Stimulated activated CD8-positive, alpha-beta memory T cell treated with anti-CD3 and anti-CD28 coated beads, Interleukin-15, amount 100 ng/mL, for 48 hours (primary cell): ENCODE data around the gene HAUS7.
A peak's percentile ranks its signal among the peaks of the same experiment; 100 is the strongest.

Experiments
- DNase-seq, 2 donors: peaks; one replicate each; pipeline ENCODE4 v3.0.0-alpha.2; 2020; ENCODE audit warnings: low read depth in 2 of 2

The HAUS7 gene

GRCh38 chrX:153439977-153440376, 30.4 kb downstream of the HAUS7 start:
- DNase-seq = no peak

DNA sequence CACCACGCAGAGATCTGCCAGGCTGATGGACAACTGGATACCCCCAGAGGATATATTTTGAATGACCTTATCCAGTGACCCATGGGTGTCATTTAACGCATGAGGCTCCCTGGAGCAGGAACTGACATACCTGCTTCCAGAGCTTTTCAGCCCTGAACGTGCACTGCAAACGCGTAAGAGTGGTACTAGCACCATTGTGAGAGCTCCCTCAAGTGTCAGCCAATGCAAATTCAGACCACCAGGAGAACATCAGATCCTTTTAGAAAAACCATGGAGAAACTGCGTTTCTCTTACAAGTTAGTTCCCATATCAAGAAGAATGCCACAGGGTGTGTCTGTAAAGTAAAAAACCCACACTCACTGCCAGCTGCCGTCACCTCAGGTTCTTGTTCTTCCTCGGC, 31.8 kb downstream of the HAUS7 start:
- no peak for DNase-seq

- DNase-seq = no peak
Measured at GRCh38 chrX:153435845-153436244, 34.5 kb downstream of the HAUS7 start.

- no peak for DNase-seq
Measured at GRCh38 chrX:153434801-153435200, 35.6 kb downstream of the HAUS7 start.

DNA sequence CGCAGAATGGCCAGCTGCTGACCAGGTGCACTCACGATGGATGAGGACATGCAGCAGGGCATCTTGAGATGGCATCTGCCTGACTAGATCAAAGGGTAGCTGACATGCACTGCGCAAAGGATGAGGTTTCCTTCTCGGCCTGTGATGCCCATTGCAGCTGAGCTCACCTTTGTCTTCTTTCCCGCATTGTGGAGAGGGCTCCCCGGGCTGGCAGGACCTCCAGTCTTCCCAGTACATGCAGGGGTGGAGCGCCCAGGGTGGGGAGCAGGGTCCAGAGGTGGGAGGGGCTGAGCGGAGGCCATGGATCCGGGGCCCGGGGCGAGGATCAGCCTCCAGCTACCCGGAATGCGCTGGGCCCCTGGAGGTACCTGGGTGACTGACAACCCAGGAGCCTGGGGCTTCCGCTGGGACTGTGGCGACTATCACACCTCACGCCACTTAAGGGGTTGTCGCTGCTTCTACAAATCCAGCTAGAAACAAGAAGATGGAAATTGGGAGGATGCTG, 36.5 kb downstream of the HAUS7 start:
- DNase-seq = no peak

GRCh38 chrX:153433161-153433680, 37.2 kb downstream of the HAUS7 start:
- DNase-seq = no peak

DNA sequence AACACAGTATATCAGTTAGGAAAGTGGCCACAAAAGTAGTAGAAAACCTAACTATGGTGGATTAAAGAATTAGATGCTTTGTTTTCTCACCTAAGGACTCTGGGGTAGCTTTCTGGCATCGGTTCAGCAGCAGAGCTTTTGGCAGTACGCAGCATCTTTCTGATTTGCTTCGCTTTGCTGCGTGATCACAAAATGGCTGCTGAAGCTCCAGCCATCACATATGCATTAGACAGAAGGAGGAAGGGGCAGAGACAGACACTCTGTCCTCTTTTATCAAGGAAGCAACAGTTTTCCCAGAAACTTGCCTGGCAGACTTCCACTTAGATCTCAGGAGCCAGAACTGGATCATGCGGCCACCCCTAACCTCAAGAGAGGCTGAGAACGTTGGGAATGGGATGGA, 39.6 kb downstream of the HAUS7 start:
- no peak for DNase-seq

DNA sequence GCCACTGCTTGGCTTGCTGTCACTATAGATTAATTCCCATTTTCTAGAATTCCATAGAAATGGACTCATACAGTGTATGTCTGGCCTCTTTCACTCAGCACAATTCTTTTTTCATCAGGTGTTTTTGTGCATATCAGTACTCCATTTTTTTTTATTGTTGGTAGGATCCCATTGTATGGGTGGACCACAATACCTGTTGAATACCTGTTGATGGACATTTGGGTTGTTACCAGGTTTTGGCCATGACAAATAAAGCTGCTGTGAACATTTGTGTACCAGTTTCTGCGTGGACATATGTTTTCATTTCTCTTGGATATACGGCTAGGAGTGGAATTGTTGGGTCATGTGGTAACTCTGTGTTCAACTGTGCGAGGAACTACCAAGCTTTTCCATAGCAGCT, 44.2 kb downstream of the HAUS7 start:
- DNase-seq = no peak

GRCh38 chrX:153423652-153424051, 46.7 kb downstream of the HAUS7 start:
- DNase-seq = no peak

- no peak for DNase-seq
Measured at GRCh38 chrX:153421856-153422255, 48.5 kb downstream of the HAUS7 start.

GRCh38 chrX:153420851-153421599, 49.4 kb downstream of the HAUS7 start:
- DNase-seq = no peak

GRCh38 chrX:153417637-153418036, 52.7 kb downstream of the HAUS7 start:
- DNase-seq = no peak

DNA sequence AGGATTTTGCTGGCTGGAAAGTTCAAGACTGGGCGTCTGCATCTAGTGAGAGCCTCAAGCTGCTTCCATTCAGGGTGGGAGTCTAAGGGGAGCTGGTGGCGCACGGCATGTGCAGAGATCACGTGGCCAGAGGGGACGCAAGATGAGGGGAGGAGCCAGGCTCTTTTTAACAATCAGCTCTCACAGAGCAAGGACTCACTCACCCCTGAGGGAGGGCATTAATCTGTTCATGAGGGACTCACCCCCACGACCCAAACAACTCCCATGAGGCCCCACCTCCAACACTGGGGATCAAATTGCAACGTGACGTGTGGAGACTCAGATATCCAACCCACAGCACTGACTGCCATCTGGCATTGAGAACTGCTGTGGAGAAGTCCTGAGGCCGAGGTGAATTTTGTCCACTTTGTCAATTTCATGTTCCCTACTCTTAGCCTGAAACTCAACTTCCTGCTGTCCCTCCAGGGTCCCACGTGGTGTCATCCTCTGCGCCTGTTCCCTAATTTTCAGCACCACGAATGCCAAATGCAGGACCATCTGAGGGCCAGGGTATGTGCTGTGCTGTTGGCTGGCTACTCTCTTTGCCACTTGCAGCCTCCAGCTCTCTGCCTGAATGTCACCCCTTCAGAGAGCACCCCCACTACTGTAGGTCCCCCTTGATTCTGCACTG, 53.5 kb downstream of the HAUS7 start:
- DNase-seq = no peak

- no peak for DNase-seq
Measured at GRCh38 chrX:153414856-153415510, 55.4 kb downstream of the HAUS7 start.

DNA sequence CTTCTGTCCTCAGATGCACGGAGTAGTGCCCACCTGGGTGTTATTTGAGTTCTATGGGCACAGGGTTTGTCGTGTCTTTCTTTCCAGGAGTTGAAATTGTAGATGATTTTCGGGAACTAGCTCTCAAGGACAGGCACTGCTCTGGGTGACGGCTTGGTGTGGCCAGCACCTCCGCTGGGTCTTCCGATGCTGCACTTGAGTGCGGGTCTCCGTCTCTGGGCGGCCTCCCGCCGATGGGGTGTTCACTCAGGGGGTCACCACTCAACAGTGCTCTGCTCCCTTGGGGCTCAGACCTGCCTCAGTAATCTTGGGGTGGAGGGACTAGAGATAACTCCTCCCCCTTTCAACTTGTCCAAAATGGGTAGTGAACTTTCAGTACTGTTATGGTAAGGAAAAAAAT, 56.6 kb downstream of the HAUS7 start:
- no peak for DNase-seq

DNA sequence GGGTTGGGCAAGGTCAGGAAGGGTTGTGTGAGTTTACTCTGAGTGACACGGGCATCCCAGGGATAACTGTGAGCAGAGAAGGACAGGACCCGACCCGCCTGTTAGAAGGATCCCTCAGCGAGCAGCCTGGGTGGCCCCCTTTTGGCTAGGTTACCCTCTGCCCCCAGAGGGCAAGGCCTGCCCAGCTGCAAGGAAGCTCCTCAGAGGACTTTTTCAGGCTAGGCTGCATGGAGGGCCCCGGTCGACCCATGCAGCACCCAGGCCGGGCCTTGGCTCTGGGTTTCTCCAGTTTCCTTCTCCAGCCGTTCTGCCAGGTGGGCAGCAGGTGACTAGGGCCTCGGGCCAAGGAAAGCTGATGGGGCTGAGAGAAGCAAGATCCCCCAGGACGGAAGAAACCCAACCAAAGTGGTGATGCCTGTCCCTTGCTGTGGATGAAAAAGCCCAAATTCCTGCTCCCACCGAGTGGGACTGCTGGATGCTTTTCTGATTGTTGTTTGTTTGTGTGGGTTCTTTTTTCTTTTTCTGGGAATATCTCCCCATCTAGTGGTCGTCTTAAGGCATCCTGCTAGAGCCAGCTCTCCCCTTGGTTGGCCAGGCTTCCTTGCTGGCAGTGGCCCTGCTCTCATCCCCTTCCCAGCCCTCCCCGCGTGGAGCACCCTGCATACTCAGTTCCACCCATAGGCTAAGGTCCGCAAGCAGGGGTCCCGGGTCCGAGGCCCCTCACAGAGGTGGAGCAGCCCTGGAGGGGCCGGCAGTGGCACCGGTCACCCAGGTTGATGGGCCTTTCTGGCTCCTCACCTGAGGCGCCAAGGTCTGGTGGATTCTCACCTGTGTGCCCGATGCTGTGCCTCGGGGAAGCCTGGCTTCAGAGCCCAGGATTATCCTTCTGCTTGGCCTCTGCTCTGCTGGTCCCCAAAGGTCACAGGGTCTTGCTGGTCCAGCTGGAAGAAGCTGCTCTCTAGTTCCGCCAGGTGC, 57.3 kb downstream of the HAUS7 start:
- no peak for DNase-seq

DNA sequence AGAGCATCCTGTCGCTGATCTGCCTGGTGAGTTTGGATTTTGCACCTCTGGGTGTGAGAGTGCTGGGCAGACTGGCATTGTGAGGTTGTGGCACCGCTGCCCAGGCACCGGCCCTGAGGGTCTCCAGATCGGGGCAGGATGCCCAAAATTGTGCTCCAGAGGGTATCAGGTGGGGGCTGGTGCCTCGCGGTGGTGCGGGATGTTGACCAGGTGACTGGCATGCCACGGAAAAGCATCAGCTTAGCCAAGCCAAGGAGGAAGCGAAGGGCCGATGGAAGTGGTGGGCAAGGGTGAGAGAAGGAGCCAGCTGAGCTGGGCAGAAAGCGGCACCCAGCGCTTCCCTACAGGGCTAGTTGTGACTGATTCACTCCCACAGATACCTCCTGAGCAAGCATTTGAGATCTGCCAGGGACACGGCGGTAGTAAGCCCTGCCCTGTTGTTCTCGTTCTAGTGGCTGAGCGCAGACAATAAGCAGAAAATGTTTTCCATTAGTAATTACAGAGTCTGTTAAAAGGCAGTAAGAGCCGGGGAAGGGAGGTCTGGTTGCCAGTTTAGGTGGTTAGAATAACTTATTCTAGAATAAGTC, 58.3 kb downstream of the HAUS7 start:
- no peak for DNase-seq

DNA sequence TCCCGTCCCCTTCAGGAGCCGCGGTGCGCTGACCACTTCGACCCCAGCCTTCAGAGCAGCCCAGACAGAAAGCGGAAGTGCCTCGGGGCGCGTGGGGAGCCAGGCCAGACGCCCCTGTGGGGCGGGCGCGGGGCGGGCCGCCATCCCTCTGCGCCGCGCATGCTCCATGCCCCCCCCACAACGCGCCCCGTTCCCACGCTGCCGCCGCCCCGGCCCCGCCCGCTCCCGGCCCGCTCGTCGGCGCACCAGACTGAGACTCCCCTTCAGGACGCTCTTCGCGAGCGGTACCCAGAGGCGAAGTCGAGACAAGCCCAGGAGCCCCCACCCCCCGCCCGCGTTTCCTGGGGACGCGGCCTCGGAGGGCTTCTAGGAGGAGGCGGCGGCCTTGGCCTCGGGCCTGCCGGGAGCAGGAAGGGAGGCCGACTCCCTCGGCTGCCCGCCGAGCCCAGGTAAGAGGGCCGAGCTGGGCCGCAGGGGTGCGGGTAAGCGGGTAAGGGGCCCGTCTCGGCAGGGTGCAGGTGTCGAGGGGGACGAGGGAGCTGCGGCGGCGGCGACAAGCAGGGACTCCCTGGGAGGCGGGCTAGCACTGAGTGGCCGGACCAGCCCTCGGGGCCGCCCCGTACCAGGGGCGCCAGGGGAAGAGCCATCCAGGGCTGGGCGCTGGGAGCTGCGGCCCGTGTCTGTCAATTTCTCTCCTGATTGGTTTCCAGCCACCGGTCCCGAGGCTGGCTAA, 59.0 kb downstream of the HAUS7 start, which contains the start of gene ZFP92:
TSS of gene ZFP92 (plus strand) at position 218 of the 733 bp plus-strand sequence. CDS start 6,851 bp downstream, outside the sequence.
- DNase-seq = peak in 1 of 2 donors; percentile 19

DNA sequence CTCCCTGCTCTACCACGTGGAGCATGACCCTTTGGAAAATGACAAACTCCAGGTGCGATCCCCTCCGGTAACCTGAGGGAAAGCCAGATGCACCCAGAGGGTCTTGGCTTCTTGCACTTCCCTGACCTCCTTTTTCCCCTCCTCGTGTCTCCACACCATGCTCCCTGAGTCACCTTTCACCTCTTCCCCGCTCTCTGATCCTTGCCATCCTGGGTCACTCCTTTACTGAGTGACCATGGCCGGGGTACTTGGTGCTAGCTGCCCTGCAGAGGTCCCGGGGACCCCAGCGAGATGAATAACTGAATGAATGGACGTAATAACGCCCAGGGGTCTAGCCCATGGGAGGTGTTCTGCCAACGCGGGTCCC, 59.5 kb downstream of the HAUS7 start:
- no peak for DNase-seq

GRCh38 chrX:153410373-153410772, 60.0 kb downstream of the HAUS7 start:
- no peak for DNase-seq
